Left renal pelvis (tissue), 4 donors: Measurements from ENCODE around the gene TMEM94. TPM values are rescaled to one million over a fixed set of nuclear protein-coding genes. Genes with fewer than 3 reads are reported as not detected.

Source experiments
- DNase-seq, 4 donors: peaks; one replicate each; pipeline ENCODE4 v3.0.0-alpha.2; 2013; ENCODE audit warnings: low read depth in 4 of 4, low spot score in 3 of 4
- polyA plus RNA-seq, 4 donors: library from polyadenylated mRNA; unstranded; fragments of 120-200 nt; gene quantifications; one replicate each; pipeline ENCODE4 v1.2.1, GENCODE V29; 2013; ENCODE audit not compliant: insufficient read length in 4 of 4

TMEM94 gene
- polyA plus RNA-seq, 4 donors: 65.4 to 105 (median 88.2) TPM

DNA sequence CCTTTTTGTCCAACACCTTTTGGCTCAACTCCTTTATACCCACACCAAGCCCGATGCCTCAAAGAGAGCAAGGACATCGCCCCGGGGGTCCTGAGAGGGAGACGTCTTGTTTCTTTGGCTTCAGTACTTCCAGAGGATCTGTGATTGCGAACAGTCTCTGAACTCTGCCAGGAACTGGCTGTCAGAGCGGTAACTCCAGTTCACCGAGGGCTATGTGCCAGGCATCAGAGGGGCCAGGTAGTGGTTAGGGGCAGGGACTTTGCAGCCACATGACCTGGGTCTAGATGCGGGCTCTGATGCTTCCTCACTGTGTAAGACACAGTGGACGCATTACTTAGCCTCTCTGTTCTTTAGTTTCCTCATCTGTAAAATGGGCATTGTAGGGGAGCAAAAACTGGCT lies 90.7 kb downstream of the TMEM94 start:
- no peak for DNase-seq

DNA sequence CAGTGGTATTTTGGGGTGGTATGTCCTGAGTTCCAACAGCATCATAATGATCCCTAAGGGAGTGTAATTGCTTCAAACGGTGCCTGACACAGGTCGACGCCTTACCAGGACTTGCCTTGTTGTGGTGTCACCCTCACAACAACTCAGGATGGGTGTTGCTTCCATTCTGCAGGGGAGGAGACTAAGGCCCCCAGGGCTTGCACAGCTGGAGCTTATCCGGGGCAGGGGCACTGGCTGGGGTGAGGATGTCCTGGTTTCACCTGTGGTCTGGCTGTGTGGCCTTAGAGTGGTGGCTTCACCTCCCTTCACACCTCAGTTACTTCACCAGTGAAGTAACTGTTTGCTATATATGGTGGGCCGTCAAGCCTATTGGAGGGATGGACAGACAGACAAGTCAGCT lies 92.4 kb downstream of the TMEM94 start:
- no peak for DNase-seq

Other genes with a start within 250 kb of the TMEM94 start
- gene GGA3, start 195.0 kb upstream of the TMEM94 start, polyA plus RNA-seq: 10 to 100 TPM; 32.2 to 44.3 (median 43.4) TPM
- 10 to 100 TPM; 41.4 to 77.6 (median 72.9) TPM for gene MRPS7, start 194.8 kb upstream of the TMEM94 start, polyA plus RNA-seq
- 10 to 100 TPM; 16.1 to 22.5 (median 20.4) TPM for gene MIF4GD, start 185.4 kb upstream of the TMEM94 start, polyA plus RNA-seq
- 1 to 10 TPM; 6.5 to 8.5 (median 8.1) TPM for gene SLC25A19, start 167.2 kb upstream of the TMEM94 start, polyA plus RNA-seq
- gene GRB2, start 51.0 kb upstream of the TMEM94 start, polyA plus RNA-seq: 100 to 1,000 TPM in 2 of 4 donors, 10 to 100 TPM in 2; 96.8 to 117 (median 102) TPM
- 10 to 100 TPM; 22.5 to 34.6 (median 30.5) TPM for gene CASKIN2, start 58.9 kb downstream of the TMEM94 start, polyA plus RNA-seq
- gene TSEN54, start 59.9 kb downstream of the TMEM94 start, polyA plus RNA-seq: 10 to 100 TPM; 20.8 to 71.0 (median 45.0) TPM
- gene LLGL2, start 69.1 kb downstream of the TMEM94 start, polyA plus RNA-seq: 100 to 1,000 TPM in 1 of 4 donors, 10 to 100 TPM in 2, 1 to 10 TPM in 1; 5.3 to 103 (median 49.8) TPM
- 100 to 1,000 TPM in 3 of 4 donors, 10 to 100 TPM in 1; 89.0 to 224 (median 182) TPM for gene MYO15B, start 131.2 kb downstream of the TMEM94 start, polyA plus RNA-seq
- 10 to 100 TPM in 1 of 4 donors, 1 to 10 TPM in 3; 1.7 to 10.3 (median 6.4) TPM for gene SMIM5, start 176.8 kb downstream of the TMEM94 start, polyA plus RNA-seq
- 10 to 100 TPM; 23.0 to 62.8 (median 36.7) TPM for gene RECQL5, start 210.5 kb downstream of the TMEM94 start, polyA plus RNA-seq
- 100 to 1,000 TPM in 1 of 4 donors, 10 to 100 TPM in 3; 93.6 to 103 (median 96.9) TPM for gene SAP30BP, start 210.7 kb downstream of the TMEM94 start, polyA plus RNA-seq